Loucy (cell line): ENCODE results near the gene TSPAN33.

ENCODE experiments used
- H2AFZ ChIP-seq: fragments of 200-600 bp; sonication (generic); 2 replicates; pipeline ENCODE4 v1.6.0; 2016; ENCODE audit warnings: antibody characterized with exemption, mild to moderate bottlenecking, low read length, moderate library complexity
- H3F3A ChIP-seq: fragments of 200-600 bp; 2 replicates; pipeline ENCODE4 v1.6.0; 2016; ENCODE audit warnings: antibody characterized with exemption, low read depth, mild to moderate bottlenecking
- H3K27me3 ChIP-seq: fragments of 200-600 bp; sonication (generic); 2 replicates; pipeline ENCODE4 v1.6.1; 2014; ENCODE audit warnings: low read length, mild to moderate bottlenecking; ENCODE audit not compliant: insufficient read depth, poor library complexity, severe bottlenecking
- H3K36me3 ChIP-seq: fragments of 200-600 bp; sonication (generic); 2 replicates; pipeline ENCODE4 v1.6.1; 2016; ENCODE audit warnings: low read length; ENCODE audit not compliant: insufficient read depth
- H3K4me1 ChIP-seq: fragments of 200-600 bp; sonication (generic); 2 replicates; pipeline ENCODE4 v1.5.1; 2014; ENCODE audit warnings: low read length, mild to moderate bottlenecking; ENCODE audit not compliant: insufficient read depth, poor library complexity, severe bottlenecking
- H3K4me2 ChIP-seq: fragments of 200-600 bp; sonication (generic); 2 replicates; pipeline ENCODE4 v1.6.0; 2014; ENCODE audit warnings: antibody characterized with exemption, low read length, low read depth, mild to moderate bottlenecking; ENCODE audit not compliant: poor library complexity, severe bottlenecking
- H3K4me3 ChIP-seq: fragments of 200-600 bp; sonication (generic); 2 replicates; pipeline ENCODE4 v1.5.1; 2014; ENCODE audit warnings: low read length, mild to moderate bottlenecking, mixed read lengths; ENCODE audit not compliant: poor library complexity, severe bottlenecking
- H3K79me2 ChIP-seq: fragments of 200-600 bp; sonication (generic); 2 replicates; pipeline ENCODE4 v1.6.1; 2014; ENCODE audit warnings: low read length; ENCODE audit not compliant: insufficient read depth
- H3K9ac ChIP-seq: fragments of 200-600 bp; sonication (generic); 2 replicates; pipeline ENCODE4 v1.6.0; 2014; ENCODE audit warnings: mild to moderate bottlenecking, low read depth, low read length, moderate library complexity; ENCODE audit not compliant: poor library complexity, severe bottlenecking
- H3K9me2 ChIP-seq: fragments of 200-600 bp; sonication (generic); replicated peaks from 2 replicates; pipeline ENCODE4 v1.6.1; 2016; ENCODE audit warnings: low read depth, low read length, mixed read lengths
- H3K9me3 ChIP-seq: fragments of 200-600 bp; sonication (generic); 2 replicates; pipeline ENCODE4 v1.6.1; 2014; ENCODE audit warnings: mild to moderate bottlenecking, antibody characterized with exemption, low read length, low read depth; ENCODE audit not compliant: insufficient read depth
- H4K20me1 ChIP-seq: fragments of 200-600 bp; sonication (generic); 2 replicates; pipeline ENCODE4 v1.6.0; 2014; ENCODE audit warnings: antibody characterized with exemption, low read length, mild to moderate bottlenecking; ENCODE audit not compliant: insufficient read depth, poor library complexity, severe bottlenecking
- EZH2phosphoT487 ChIP-seq: fragments of 200-600 bp; IDR thresholded peaks from 2 replicates; pipeline ENCODE4 v1.6.1; 2018; ENCODE audit warnings: antibody characterized with exemption, mild to moderate bottlenecking, moderate library complexity, borderline replicate concordance
- TF ChIP-seq, protein P1 (sequence below): fragments of 200-600 bp; sonication (generic); conservative IDR thresholded peaks from 2 replicates; pipeline ENCODE4 v1.5.1; 2014; ENCODE audit warnings: mild to moderate bottlenecking, antibody characterized with exemption, low read length

Gene TSPAN33

DNA sequence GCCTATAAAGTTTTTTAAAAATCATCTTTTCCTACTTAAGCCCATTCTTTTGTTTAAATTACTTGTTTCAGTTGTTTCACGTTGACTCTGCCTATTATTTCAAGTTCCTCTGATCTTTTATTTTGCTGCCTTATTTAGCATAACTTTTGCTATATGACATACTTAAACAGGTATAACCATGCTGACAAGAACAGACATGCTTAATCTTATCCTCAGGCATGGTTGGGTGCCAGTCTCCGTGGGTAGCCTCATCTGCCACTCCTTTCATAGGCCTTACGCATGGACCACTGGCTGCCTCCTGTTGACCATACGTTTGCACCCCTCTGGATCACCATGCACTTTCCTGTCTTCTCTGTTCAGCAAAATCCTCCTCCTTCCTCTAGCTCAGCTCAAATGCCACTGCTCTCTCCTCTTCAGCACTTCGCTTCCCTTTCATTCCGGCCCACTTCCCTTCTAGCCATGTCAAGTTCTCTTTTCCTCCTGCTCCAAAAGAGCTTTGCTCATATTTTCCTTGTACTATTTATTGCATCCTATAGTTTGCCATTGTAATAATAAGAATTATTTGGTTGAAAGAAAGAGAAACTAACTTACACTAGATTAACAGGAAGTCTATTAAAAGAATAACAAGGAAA is 10.0 kb upstream of the TSPAN33 start:
- no peak overlapping the region for H3K4me3 ChIP-seq
- no peaks in the 10 kb centered on the region for H3K9me2 ChIP-seq
- peaks cover 8% of the 10 kb centered on the region; the same call in 1 of the 2 replicates for H3F3A ChIP-seq
- peak overlapping the region; percentile 13 for H3K4me2 ChIP-seq
- no peaks in the 10 kb centered on the region for H3K36me3 ChIP-seq
- H3K79me2 ChIP-seq = no peaks in the 10 kb centered on the region
- no peaks in the 10 kb centered on the region for H3K9me3 ChIP-seq
- H2AFZ ChIP-seq = peak overlapping the region; percentile 85
- H3K27me3 ChIP-seq = no peaks in the 10 kb centered on the region
- H3K9ac ChIP-seq = peak overlapping the region; percentile 19
- peaks cover 22% of the 10 kb centered on the region for H3K4me1 ChIP-seq
- no peaks in the 10 kb centered on the region for H4K20me1 ChIP-seq
- no peak for TF ChIP-seq EZH2phosphoT487
- TF ChIP-seq, protein P1, sequence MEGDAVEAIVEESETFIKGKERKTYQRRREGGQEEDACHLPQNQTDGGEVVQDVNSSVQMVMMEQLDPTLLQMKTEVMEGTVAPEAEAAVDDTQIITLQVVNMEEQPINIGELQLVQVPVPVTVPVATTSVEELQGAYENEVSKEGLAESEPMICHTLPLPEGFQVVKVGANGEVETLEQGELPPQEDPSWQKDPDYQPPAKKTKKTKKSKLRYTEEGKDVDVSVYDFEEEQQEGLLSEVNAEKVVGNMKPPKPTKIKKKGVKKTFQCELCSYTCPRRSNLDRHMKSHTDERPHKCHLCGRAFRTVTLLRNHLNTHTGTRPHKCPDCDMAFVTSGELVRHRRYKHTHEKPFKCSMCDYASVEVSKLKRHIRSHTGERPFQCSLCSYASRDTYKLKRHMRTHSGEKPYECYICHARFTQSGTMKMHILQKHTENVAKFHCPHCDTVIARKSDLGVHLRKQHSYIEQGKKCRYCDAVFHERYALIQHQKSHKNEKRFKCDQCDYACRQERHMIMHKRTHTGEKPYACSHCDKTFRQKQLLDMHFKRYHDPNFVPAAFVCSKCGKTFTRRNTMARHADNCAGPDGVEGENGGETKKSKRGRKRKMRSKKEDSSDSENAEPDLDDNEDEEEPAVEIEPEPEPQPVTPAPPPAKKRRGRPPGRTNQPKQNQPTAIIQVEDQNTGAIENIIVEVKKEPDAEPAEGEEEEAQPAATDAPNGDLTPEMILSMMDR = no peak

- Histone ChIP-seq H3F3A (peaks cover 8% of the 10 kb centered on the region; the same call in 1 of the 2 replicates), H3K4me2 (peak overlapping the region; percentile 43), H2AFZ (peak overlapping the region; percentile 49), H3K9me2 (no peaks in the 10 kb centered on the region), H3K4me1 (peaks cover 22% of the 10 kb centered on the region), H3K9ac (peak overlapping the region; percentile 33), H3K79me2 (no peaks in the 10 kb centered on the region), H3K27me3 (no peaks in the 10 kb centered on the region), H3K9me3 (no peaks in the 10 kb centered on the region), H3K36me3 (no peaks in the 10 kb centered on the region), H4K20me1 (no peaks in the 10 kb centered on the region), H3K4me3 (peak overlapping the region; percentile 11)
- TF ChIP-seq, protein P1 = no peak
- no peak for TF ChIP-seq EZH2phosphoT487
These were observed 7.4 kb upstream of the TSPAN33 start for GRCh38 chr7:129136887-129137642.

DNA sequence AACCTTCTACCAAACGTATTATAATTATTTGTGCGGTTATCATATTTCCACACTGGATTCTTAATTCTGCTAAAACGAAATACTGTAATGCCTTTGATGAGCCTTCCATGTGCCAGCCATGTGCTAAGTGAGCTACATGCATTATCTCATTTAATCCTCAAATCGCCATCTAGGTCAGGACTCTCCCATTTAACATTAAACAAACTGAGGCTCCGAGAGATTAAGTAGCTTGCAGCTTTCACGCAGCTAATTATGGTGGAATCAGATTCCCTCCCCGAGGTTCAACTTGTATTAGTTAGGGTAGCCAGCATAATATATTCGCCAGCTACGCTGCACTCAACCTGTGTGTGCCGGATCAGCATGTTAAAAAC is 798 bp upstream of the TSPAN33 start:
- peak overlapping the region; percentile 73 for H3K4me2 ChIP-seq
- no peaks in the 10 kb centered on the region for H3K79me2 ChIP-seq
- no peaks in the 10 kb centered on the region for H3K9me2 ChIP-seq
- no peak for TF ChIP-seq EZH2phosphoT487
- TF ChIP-seq, protein P1 = no peak
- H2AFZ ChIP-seq = peak overlapping the region; percentile 86
- no peaks in the 10 kb centered on the region for H3F3A ChIP-seq
- H3K4me3 ChIP-seq = peak overlapping the region; percentile 73
- H3K36me3 ChIP-seq = no peaks in the 10 kb centered on the region
- no peaks in the 10 kb centered on the region for H3K9me3 ChIP-seq
- peaks cover 15% of the 10 kb centered on the region for H3K4me1 ChIP-seq
- no peaks in the 10 kb centered on the region for H4K20me1 ChIP-seq
- no peak overlapping the region for H3K9ac ChIP-seq
- H3K27me3 ChIP-seq = no peaks in the 10 kb centered on the region
